ENCODE results near the gene PHLPP2.

The PHLPP2 gene

DNA sequence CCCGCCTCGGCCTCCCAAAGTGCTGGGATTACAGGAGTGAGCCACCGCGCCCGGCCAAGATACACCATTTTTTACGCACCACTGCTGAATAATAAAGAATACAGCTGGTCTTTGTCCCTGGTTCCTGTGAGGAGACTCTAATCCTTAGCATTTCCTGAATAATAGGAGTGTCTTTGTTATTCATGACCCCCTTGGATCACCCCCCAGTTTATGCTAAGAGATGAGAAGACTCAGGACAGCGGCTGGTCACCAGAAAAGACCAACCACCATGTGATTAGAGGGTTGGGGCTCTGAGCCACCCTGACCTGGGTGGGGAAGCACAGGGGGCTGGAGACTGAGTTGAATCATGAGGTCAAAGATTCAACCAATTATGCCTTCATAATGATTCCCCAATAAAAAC, 17.3 kb downstream of the PHLPP2 start:
- Histone ChIP-seq H3K36me3 (peaks cover 0 to 4% (median 3%) of the 10 kb centered on the region in 3 donors), H3K9me3 (no peaks in the 10 kb centered on the region), H3K4me1 (peaks cover 0 to 15% (median 2%) of the 10 kb centered on the region in 4 donors), H3K27ac (no peak overlapping the region), H3K27me3 (no peaks in the 10 kb centered on the region), H3K4me3 (no peak overlapping the region)
- no peak for DNase-seq
- TF ChIP-seq, protein P1, sequence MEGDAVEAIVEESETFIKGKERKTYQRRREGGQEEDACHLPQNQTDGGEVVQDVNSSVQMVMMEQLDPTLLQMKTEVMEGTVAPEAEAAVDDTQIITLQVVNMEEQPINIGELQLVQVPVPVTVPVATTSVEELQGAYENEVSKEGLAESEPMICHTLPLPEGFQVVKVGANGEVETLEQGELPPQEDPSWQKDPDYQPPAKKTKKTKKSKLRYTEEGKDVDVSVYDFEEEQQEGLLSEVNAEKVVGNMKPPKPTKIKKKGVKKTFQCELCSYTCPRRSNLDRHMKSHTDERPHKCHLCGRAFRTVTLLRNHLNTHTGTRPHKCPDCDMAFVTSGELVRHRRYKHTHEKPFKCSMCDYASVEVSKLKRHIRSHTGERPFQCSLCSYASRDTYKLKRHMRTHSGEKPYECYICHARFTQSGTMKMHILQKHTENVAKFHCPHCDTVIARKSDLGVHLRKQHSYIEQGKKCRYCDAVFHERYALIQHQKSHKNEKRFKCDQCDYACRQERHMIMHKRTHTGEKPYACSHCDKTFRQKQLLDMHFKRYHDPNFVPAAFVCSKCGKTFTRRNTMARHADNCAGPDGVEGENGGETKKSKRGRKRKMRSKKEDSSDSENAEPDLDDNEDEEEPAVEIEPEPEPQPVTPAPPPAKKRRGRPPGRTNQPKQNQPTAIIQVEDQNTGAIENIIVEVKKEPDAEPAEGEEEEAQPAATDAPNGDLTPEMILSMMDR (IDR thresholded peaks at IDR 0.05) = no peak
- intact Hi-C loops (cut with DNase I; ENCODE audit: low total_unique reads) = no loop called here

DNA sequence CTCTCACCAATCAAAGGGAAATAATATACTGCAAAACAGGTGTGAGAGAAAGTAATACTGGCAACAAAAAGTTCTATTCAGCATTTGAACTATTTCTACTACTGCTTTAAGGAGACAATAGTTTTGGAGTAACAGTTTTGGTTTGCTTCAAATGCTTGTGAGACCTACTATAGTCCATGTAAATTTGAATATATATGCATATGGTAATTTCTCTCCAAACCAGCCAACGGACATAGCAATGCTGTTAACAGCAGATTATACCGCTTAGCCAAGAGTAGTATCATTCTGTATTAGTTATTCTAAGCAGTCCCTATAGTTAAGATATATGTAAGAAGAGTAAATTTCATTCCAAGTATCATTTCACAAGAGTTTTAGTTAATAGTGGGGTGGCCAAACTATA, 18.5 kb downstream of the PHLPP2 start:
- Histone ChIP-seq H3K36me3 (peaks cover 0 to 9% (median 8%) of the 10 kb centered on the region in 3 donors), H3K27ac (no peak overlapping the region), H3K9me3 (no peaks in the 10 kb centered on the region), H3K27me3 (no peaks in the 10 kb centered on the region), H3K4me1 (peaks cover 0 to 15% (median 2%) of the 10 kb centered on the region in 4 donors), H3K4me3 (no peak overlapping the region)
- intact Hi-C loops (cut with DNase I; ENCODE audit: low total_unique reads) = no loop called here
- TF ChIP-seq, protein P1 (IDR thresholded peaks at IDR 0.05) = no peak
- no peak for DNase-seq

DNA sequence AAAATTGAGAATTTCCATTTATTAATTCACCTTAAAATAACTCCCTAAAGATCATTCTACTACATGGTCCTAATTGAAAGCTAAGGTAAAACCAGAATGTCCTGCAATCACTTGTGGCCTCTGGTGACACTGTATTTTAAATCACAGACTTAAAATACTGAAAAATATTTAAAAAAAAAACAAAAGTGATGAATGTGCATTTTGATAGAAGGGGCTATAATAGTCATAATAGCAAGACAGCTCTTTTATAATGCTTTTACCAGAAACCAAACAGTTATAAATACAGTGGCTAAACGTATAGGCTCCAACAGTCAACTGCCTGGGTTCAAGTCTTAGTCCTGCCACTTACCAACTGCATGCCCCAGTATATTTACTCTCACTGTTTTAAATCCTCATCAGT, 21.2 kb downstream of the PHLPP2 start:
- DNase-seq = no peak
- TF ChIP-seq, protein P1 (IDR thresholded peaks at IDR 0.05) = no peak

GRCh38 chr16:71700831-71701230, 23.7 kb downstream of the PHLPP2 start:
- Histone ChIP-seq H3K27me3 (no peaks in the 10 kb centered on the region), H3K27ac (no peak overlapping the region), H3K4me3 (no peak overlapping the region), H3K36me3 (peaks cover 0 to 38% (median 23%) of the 10 kb centered on the region in 3 donors), H3K9me3 (no peaks in the 10 kb centered on the region), H3K4me1 (no peaks in the 10 kb centered on the region)
- intact Hi-C loops (cut with DNase I; ENCODE audit: low total_unique reads) = no loop called here
- TF ChIP-seq, protein P1 (IDR thresholded peaks at IDR 0.05) = no peak
- DNase-seq = no peak

More for the DNA sequence above, 21.2 kb downstream of the PHLPP2 start:
- no peaks in the 10 kb centered on the region for H3K27me3 ChIP-seq
- H3K4me1 ChIP-seq = peaks cover 0 to 4% (median 0%) of the 10 kb centered on the region in 4 donors
- H3K4me3 ChIP-seq = no peak overlapping the region
- peaks cover 0 to 32% (median 19%) of the 10 kb centered on the region in 3 donors for H3K36me3 ChIP-seq
- intact Hi-C loops (cut with DNase I; ENCODE audit: low total_unique reads) = no loop called here
- H3K27ac ChIP-seq = no peak overlapping the region
- H3K9me3 ChIP-seq = no peaks in the 10 kb centered on the region

DNA sequence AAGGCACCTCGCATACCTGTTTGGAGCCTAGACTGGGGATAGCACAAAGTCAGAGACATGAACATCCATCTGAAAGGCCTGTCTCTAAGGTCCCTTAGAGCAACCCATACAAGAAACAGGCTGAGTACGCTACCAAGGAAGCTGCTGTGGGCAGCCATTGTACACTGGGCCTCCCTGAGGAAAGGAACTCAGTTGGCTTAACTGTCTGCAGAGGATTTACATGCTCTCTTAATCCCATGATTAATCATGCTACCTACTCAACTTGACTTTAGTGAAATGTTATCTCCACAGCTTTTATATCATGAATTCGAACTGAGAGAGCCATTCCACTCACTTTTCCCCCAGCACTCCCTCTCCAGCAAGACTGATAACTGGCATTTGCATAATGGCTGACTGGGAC, 26.0 kb downstream of the PHLPP2 start:
- no peak for DNase-seq
- intact Hi-C loops (cut with DNase I; ENCODE audit: low total_unique reads) = loop anchor here (10.0 kb wide), 1 partner anchor 46 kb away; no protein-coding TSS in a partner anchor
- Histone ChIP-seq H3K4me3 (no peak overlapping the region), H3K36me3 (peaks cover 0 to 38% (median 23%) of the 10 kb centered on the region in 3 donors), H3K27me3 (no peaks in the 10 kb centered on the region), H3K27ac (no peak overlapping the region), H3K4me1 (no peaks in the 10 kb centered on the region), H3K9me3 (no peaks in the 10 kb centered on the region)
- TF ChIP-seq, protein P1 (IDR thresholded peaks at IDR 0.05) = no peak

DNA sequence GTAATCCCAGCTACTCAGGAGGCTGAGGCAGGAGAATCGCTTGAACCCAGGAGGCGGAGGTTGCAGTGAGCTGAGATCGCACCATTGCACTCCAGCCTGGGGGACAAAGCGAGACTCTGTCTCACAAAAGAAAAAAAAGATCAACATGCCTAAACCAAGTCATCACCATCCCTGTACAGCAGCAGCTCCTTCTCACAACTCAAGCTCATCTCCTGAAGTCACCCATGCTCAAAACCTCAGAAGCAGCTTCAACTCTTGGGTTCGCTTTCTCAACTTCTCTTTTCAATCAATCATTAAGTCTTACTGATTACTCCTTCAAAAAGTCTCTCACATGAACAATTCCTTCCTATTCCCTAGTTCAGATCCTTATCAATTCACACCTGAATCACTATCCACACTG, 31.3 kb downstream of the PHLPP2 start:
- no peak for DNase-seq
- TF ChIP-seq, protein P1 (IDR thresholded peaks at IDR 0.05) = no peak
- H3K4me3 ChIP-seq = no peak overlapping the region
- no peaks in the 10 kb centered on the region for H3K9me3 ChIP-seq
- H3K36me3 ChIP-seq = peaks cover 18 to 27% (median 24%) of the 10 kb centered on the region in 3 donors
- intact Hi-C loops (cut with DNase I; ENCODE audit: low total_unique reads) = loop anchor here (10.0 kb wide), 1 partner anchor 52 kb away; no protein-coding TSS in a partner anchor
- H3K4me1 ChIP-seq = no peaks in the 10 kb centered on the region
- no peaks in the 10 kb centered on the region for H3K27me3 ChIP-seq
- H3K27ac ChIP-seq = no peak overlapping the region

Measured in tibial artery (tissue), 4 donors.